CD4-positive, alpha-beta T cell (primary cell): ENCODE results near the gene ELOVL5. TPM values are rescaled to one million over a fixed set of nuclear protein-coding genes. Genes with fewer than 3 reads are reported as not detected.

Source experiments
- ATAC-seq: fragments of 200-7000 bp; cut with Tn5 transposase; one replicate; pipeline ENCODE4 v1.10.0; 2022; ENCODE audit warnings: mild to moderate bottlenecking; ENCODE audit not compliant: poor library complexity
- CTCF ChIA-PET: fragments of 350-600 bp; sonication (Branson Sonifier 250); formaldehyde crosslinking; loops from one replicate; lab custom pipeline; 2021; ENCODE audit warnings: antibody characterized with exemption, inconsistent platforms; lab: Charles Lee
- POLR2A ChIA-PET: fragments of 350-600 bp; sonication (Branson Sonifier 250); formaldehyde crosslinking; loops from one replicate; lab custom pipeline; 2021; ENCODE audit warnings: antibody characterized with exemption, inconsistent platforms; lab: Charles Lee
- DNase-seq, 14 experiments: peaks; one replicate each; pipeline ENCODE4 v3.0.0-alpha.2; 2013 to 2020; ENCODE audit warnings: mixed read lengths in 2 of 14
- H3K27ac ChIP-seq, 2 donors: one replicate each; pipeline versions ENCODE4 v1.5.1 to v1.7.0; 2013; ENCODE audit warnings: low read length in 2 of 2, low read depth in 1 of 2, mild to moderate bottlenecking in 1 of 2
- H3K27me3 ChIP-seq, 2 experiments: 1 replicate in 1 of 2; 2 replicates in 1 of 2; pipeline versions ENCODE4 v1.6.1 to v1.7.0; 2013; ENCODE audit warnings: low read length in 2 of 2, control low read depth in 1 of 2, mild to moderate bottlenecking in 1 of 2, moderate library complexity in 1 of 2; ENCODE audit not compliant: insufficient read depth in 2 of 2, control insufficient read depth in 1 of 2
- H3K36me3 ChIP-seq: one replicate; pipeline ENCODE4 v1.6.1; 2013; ENCODE audit warnings: low read length, control low read depth; ENCODE audit not compliant: insufficient read depth
- H3K4me1 ChIP-seq: one replicate; pipeline ENCODE4 v1.6.1; 2013; ENCODE audit warnings: low read length, control low read depth; ENCODE audit not compliant: insufficient read depth
- H3K4me3 ChIP-seq: one replicate; pipeline ENCODE4 v1.5.1; 2013; ENCODE audit warnings: mild to moderate bottlenecking, low read length, moderate library complexity
- H3K9me3 ChIP-seq, 2 experiments: 1 replicate in 1 of 2; 2 replicates in 1 of 2; pipeline versions ENCODE4 v1.6.1 to v1.7.0; 2013; ENCODE audit warnings: low read length in 2 of 2, mild to moderate bottlenecking in 2 of 2, control low read depth in 1 of 2, moderate library complexity in 1 of 2; ENCODE audit not compliant: control insufficient read depth in 1 of 2, insufficient read depth in 1 of 2
- H3K27ac Mint-ChIP-seq: one replicate; pipeline ENCODE4 v1.8.0; 2020; ENCODE audit warnings: mixed read lengths
- H3K27me3 Mint-ChIP-seq: one replicate; pipeline ENCODE4 v1.8.0; 2021; ENCODE audit warnings: mixed read lengths
- H3K36me3 Mint-ChIP-seq: one replicate; pipeline ENCODE4 v1.8.0; 2021; ENCODE audit warnings: low read depth, mixed read lengths
- H3K4me1 Mint-ChIP-seq: one replicate; pipeline ENCODE4 v1.8.0; 2021; ENCODE audit warnings: low read depth, mixed read lengths
- H3K4me3 Mint-ChIP-seq: one replicate; pipeline ENCODE4 v1.8.0; 2020; ENCODE audit warnings: mild to moderate bottlenecking, mixed read lengths
- H3K9me3 Mint-ChIP-seq: one replicate; pipeline ENCODE4 v1.8.0; 2020; ENCODE audit warnings: mixed read lengths
- intact Hi-C, 2 experiments: fragments of 100-400 bp; cut with DNase I in 1 of 2; cut with micrococcal nuclease in 1 of 2; formaldehyde crosslinking; loops; one replicate each; pipeline versions ENCODE4 v1.15.1 to v1.9.0; 2023 to 2025; cut with DNase I, micrococcal nuclease
- total RNA-seq, 174 experiments: library from RNA in 2 of 174; stranded (reverse) in 2 of 174; gene quantifications; one replicate each; pipeline ENCODE4 v1.2.3 and lab custom pipeline; 2021 to 2026
- TF ChIP-seq, protein P1 (sequence below): fragments of 200-600 bp; IDR thresholded peaks from one replicate; pipeline ENCODE4 v1.8.0; 2022; ENCODE audit warnings: antibody characterized with exemption, mild to moderate bottlenecking

ELOVL5 gene
- total RNA-seq, 2 experiments from 2014 or later = 78.0 to 86.8 TPM

DNA sequence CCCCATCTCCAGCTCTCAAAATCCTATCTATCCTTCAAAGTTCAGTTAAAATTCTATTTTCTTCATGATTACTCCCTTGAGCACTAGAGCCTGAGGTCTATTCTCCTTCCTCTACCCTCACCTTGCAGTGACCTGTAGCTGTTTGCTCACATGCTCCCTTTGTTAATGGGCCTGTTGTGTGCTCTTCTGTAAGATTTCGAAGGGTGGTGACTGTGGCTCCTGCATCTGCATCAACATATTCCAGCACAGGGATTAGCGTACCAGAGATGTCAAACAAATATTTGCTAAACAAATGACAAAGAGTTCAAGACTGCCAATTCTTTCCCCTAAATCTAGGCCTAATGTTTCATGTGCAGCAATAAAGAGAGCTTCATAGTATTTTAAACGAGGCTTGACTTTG, 69.5 kb downstream of the ELOVL5 start:
- TF ChIP-seq, protein P1, sequence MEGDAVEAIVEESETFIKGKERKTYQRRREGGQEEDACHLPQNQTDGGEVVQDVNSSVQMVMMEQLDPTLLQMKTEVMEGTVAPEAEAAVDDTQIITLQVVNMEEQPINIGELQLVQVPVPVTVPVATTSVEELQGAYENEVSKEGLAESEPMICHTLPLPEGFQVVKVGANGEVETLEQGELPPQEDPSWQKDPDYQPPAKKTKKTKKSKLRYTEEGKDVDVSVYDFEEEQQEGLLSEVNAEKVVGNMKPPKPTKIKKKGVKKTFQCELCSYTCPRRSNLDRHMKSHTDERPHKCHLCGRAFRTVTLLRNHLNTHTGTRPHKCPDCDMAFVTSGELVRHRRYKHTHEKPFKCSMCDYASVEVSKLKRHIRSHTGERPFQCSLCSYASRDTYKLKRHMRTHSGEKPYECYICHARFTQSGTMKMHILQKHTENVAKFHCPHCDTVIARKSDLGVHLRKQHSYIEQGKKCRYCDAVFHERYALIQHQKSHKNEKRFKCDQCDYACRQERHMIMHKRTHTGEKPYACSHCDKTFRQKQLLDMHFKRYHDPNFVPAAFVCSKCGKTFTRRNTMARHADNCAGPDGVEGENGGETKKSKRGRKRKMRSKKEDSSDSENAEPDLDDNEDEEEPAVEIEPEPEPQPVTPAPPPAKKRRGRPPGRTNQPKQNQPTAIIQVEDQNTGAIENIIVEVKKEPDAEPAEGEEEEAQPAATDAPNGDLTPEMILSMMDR = no peak
- Histone ChIP-seq H3K27me3 (no peaks in the 10 kb centered on the region), H3K4me3 (no peak overlapping the region), H3K36me3 (peaks cover 65% of the 10 kb centered on the region), H3K4me1 (peaks cover 31% of the 10 kb centered on the region), H3K27ac (no peak overlapping the region), H3K9me3 (no peaks in the 10 kb centered on the region)
- Mint-ChIP-seq H3K4me1 (peaks cover 68% of the 10 kb centered on the region), H3K36me3 (peaks cover 78% of the 10 kb centered on the region), H3K27me3 (no peaks in the 10 kb centered on the region), H3K9me3 (no peaks in the 10 kb centered on the region), H3K4me3 (no peak overlapping the region), H3K27ac (peak overlapping the region; percentile 54)
- DNase-seq = no peak
- POLR2A ChIA-PET = interaction anchor here (1.2 to 1.8 kb wide), 2 partner anchors 12 to 69 kb away, joined by 3 to 7 read pairs; no protein-coding TSS in a partner anchor
- ATAC-seq = no peak
- intact Hi-C loops = loop anchor here in 1 of 2 experiments (10.0 kb wide), 1 partner anchor 206 kb away; no protein-coding TSS in a partner anchor
- CTCF ChIA-PET = interaction anchor here (1.4 to 1.9 kb wide), 2 partner anchors 11 to 35 kb away, joined by 3 to 7 read pairs; no protein-coding TSS in a partner anchor

DNA sequence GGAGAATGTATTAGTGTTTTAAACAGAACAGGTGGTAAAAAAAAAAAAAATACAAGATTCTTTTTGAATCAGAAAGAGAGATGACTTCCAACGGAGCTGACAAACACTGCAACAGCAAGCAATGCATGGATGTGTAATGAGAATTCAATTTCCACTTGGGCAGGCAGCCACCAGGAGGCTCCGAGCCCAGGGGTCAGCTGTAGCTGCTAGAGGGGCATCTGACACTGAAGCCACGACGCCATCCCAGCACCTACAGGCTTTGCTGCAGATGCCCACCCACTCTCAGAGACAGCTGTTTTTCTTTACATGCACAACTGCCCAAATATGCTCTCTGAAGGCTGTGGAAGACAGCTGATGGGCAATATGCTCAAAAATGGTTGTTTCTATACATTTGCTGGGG, 75.4 kb downstream of the ELOVL5 start:
- CTCF ChIA-PET = interaction anchor here (0.5 to 1.3 kb wide), 3 partner anchors 15 to 137 kb away, joined by 3 read pairs; no protein-coding TSS in a partner anchor
- POLR2A ChIA-PET = interaction anchor here (1.0 to 1.2 kb wide), 2 partner anchors 18 to 29 kb away, joined by 3 to 4 read pairs; no protein-coding TSS in a partner anchor
- no peaks in the 10 kb centered on the region for H3K9me3 ChIP-seq
- intact Hi-C loops = loop anchor here in 1 of 2 experiments (10.0 kb wide), 1 partner anchor 211 kb away; no protein-coding TSS in a partner anchor
- H3K4me1 ChIP-seq = no peaks in the 10 kb centered on the region
- ATAC-seq (no peak), DNase-seq (peak in 1 of 14 experiments; percentile 12)
- H3K36me3 ChIP-seq = peaks cover 94% of the 10 kb centered on the region
- TF ChIP-seq, protein P1 = no peak
- Mint-ChIP-seq H3K36me3 (peaks cover 98% of the 10 kb centered on the region), H3K4me3 (no peak overlapping the region), H3K4me1 (peaks cover 12% of the 10 kb centered on the region), H3K27ac (no peak overlapping the region), H3K27me3 (no peaks in the 10 kb centered on the region), H3K9me3 (no peaks in the 10 kb centered on the region)
- H3K27me3 ChIP-seq = no peaks in the 10 kb centered on the region
- no peak overlapping the region for H3K27ac ChIP-seq
- H3K4me3 ChIP-seq = no peak overlapping the region

DNA sequence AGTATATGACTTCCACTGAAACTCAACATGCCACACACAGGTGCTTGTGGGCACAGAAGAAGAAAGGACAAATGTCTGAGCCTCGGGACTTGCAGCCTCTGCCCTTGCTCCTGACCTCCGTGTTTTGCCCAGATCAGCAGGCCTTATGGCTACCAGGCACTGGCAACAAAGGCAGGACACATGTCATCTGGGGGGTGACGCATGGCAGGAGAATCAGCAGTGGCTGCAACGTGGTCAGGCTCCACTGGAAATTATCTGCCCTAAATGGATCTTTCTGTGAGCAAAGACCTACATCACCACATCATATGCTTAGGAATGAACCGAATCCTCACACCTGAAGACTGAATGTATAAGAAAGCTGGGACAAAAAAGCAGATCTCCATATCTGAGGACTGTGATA, 78.9 kb downstream of the ELOVL5 start:
- Histone ChIP-seq H3K9me3 (no peaks in the 10 kb centered on the region), H3K4me1 (no peaks in the 10 kb centered on the region), H3K27me3 (no peaks in the 10 kb centered on the region), H3K27ac (no peak overlapping the region), H3K4me3 (no peak overlapping the region), H3K36me3 (peaks cover 93% of the 10 kb centered on the region)
- no peak for DNase-seq
- Mint-ChIP-seq H3K27me3 (no peaks in the 10 kb centered on the region), H3K4me1 (no peaks in the 10 kb centered on the region), H3K27ac (no peak overlapping the region), H3K9me3 (no peaks in the 10 kb centered on the region), H3K36me3 (peaks cover 95% of the 10 kb centered on the region), H3K4me3 (no peak overlapping the region)
- CTCF ChIA-PET = no interaction called here
- TF ChIP-seq, protein P1 = no peak
- intact Hi-C loops = loop anchor here in 1 of 2 experiments (10.0 kb wide), 1 partner anchor 215 kb away; no protein-coding TSS in a partner anchor
- no peak for ATAC-seq
- POLR2A ChIA-PET = no interaction called here
